NCI-H2029 treated with DMSO at 0.1 percent for 48 hours (cell line): Measurements from ENCODE around the gene PDCD1LG2.
"Not testable (repeated sequence)": the region's sequence is repeated elsewhere in the genome, so short reads cannot be mapped to it uniquely, and the experiment has no call there.

Experiments
- DNase-seq: peaks from one replicate; lab custom pipeline; 2025; lab: John Stamatoyannopoulos, UW

Gene PDCD1LG2

DNA sequence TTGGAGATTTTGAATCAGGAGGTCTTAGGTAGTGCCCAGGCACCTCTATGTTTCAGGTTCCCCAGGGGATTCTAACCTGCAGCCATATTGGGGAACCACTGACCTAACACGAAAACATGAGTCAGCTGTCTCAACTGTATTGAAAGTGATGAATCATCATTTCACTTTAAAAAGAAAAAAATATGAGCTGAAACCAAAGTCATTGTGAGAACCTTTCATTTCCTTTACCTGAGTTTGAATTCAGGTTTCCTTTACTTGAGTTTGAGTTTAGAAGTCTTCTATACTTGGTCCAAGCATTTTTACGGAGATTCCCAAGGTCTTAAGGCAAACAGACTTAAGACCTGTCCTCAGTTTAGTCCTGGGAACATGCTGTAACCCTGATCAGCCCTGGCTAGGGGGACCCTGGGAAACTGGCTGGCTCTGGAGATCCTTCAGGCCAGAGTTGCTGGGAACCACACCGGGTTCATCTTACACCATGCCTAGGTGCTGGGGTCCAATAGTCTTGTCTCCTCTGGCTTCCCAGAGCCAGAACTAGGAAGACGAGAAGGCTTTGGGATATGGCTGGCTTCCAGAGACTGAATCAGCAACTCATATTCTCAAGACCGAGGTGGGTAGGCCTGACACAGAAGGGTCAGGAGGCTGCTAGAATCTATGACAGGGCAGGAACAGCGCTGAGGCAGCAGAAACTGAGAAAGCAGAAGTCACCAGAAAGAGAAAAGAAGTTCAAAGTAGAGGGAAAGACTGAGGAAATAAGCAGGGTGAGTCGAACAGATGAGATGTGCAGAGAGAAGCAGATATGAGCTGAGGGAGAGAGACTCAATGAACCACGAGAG, 16.4 kb upstream of the PDCD1LG2 start:
- DNase-seq, result no peak

DNA sequence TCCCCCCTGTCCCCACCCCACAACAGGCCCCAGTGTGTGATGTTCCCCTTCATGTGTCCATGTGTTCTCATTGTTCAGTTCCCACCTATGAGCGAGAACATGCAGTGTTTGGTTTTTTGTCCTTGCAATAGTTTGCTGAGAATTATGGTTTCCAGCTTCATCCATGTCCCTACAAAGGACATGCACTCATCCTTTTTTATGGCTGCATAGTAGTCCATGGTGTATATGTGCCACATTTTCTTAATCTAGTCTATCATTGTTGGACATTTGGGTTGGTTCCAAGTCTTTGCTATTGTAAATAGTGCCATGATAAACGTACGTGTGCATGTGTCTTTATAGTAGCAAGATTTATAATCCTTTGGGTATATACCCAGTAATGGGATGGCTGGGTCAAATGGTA, 15.6 kb upstream of the PDCD1LG2 start:
- DNase-seq, result not testable (repeated sequence)

DNA sequence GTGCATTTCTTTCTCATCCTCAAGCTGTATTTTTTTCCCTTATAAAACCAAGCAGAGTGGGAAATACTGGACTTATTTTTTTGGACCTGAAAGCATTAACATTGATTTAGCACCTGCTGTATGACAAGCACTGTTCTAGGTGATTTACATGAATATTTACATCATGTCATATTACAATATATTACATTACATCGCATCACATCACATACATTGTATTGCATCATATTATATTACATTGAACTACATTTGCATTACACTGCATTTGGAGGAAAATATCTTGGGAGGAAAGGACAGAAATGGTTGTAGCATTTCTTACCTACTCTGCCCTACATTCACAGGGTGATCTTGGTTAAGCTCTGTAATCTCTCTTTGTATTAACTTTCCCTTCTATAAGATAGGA, 11.2 kb upstream of the PDCD1LG2 start:
- no peak for DNase-seq

DNA sequence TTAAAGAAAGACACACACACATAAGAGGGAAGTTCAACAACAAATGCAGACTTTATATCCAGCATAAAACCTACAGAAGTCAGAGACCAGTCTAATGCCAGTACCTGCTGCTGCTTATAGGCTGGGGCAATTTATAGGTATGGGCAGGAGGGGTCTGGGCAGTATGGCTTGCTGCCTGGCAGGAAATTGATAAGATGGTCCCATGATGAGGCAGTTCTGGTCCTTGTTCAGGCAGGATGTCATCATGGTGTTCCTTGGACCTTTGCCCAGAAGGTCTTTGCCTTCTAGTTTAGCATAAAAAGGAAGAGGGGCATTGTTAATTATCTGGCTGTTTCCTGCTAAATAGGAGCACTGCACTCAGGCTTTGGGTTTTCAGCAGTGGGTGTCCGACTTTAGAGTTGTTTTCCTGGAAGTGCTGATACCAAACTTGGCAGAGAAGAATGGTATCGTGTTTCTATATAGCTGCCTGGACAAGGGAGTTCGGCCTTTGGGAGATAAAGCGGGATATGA, 10.4 kb upstream of the PDCD1LG2 start:
- DNase-seq, result peak; percentile 13

DNA sequence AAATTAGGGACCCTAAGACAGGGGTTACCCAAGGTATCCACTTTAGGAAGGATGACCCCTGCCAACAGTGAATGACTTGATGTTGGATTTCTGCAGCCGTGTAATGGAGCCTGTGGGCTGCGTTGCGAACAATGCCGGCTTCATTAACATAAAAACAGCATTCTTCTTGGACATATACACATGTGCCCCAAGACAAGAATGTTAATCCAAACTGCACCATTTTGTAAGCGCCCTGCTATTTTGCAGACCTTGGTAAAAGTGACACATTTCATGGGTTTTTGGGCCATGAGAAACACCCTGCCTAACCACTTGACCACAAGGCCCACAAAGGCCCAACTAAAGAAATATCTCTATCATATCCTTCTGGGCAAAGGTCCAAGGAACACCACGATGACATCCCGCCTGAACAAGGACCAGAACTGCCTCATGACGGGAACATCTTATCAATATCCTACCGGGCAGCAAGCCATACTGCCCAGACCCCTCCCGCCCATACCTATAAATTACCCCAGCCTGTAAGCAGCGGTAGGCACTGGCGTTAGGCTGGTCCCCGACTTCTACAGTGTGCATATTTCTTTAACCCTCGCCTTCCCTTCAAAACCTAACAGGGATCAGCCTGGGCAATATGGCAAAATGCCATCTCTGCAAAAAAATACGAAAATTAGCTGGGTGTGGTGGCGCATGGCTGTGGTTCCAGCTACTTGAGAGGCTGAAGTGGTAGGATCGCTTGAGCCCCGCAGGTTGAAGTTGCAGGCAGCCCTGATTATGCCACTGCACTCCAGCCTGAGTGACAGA, 9.7 kb upstream of the PDCD1LG2 start:
- DNase-seq, result peak; percentile 33

DNA sequence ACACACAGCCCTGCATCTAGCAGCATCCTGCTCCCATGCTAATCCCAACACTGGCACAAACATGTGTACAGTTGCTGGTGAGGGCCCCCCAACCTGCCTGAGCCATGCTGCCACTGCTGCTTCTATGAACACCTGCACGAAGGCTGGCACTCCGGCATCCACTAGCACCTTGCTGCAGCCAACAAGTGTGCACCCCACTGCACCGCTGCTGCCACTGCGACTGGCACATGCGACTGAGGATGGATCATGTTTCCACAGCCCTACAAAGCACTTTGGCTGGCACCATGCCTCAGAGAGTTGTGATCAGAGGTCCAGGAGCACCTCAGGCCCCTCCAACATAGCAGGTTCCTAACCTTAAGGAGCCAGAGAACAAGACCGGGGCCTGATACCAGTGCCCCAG, 7.8 kb upstream of the PDCD1LG2 start:
- no peak for DNase-seq

DNA sequence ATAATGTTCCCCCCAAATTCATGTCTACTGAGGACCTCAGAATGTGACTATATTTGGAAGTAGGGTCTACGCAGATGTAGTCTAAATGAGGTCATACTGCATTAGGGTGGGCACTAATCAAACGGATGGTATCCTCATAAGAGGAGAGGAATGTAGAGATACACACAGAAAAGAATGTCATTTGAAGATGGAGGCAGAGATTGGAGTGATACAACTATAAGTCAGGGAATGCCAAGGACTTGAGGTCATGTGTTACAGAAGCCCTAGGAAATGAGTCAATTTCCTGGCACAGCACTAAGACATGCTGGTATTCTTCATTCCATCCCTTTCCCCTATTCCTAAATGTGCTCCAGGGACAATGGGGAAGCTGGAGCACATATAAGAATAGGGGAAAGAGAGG, 758 bp upstream of the PDCD1LG2 start:
- DNase-seq, result no peak

DNA sequence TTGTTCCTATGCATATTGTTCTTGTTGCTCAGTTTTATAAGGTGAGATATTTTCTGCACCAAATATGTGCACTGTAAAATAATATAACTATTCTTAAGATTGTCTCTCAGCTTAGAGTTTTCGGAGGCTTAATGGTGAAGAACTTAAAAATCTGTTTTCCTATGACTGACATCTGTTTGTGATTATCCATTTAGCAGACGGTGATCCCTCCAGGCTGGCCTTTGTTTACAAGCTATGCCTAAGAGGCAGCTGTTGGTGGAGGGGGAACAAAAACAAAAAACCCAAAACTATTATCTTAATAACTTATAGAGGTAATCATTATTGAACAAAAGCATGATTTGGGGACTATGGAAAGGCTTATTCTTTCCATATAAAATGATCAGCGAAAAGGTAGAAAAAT, 658 bp downstream of the PDCD1LG2 start:
- DNase-seq, result no peak

DNA sequence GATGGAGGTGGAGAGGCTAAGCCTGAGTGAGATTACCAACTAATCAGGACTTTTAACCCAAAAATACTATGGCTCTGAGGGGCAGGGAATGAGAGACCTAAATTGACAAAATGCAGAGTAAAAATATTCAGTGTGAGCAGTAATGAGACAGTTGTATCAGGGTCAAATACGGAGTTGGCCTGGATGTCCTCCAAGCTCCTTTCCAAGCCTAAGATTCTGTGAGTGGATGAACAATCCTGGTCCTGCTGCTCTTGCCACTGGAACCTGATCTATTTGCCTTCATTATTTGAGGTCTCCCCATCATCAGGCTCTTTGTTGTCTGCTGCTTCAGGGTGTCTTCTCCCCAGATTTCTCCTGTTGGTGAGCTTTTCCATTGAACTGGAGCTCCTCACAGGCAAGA, 1.1 kb downstream of the PDCD1LG2 start:
- no peak for DNase-seq

DNA sequence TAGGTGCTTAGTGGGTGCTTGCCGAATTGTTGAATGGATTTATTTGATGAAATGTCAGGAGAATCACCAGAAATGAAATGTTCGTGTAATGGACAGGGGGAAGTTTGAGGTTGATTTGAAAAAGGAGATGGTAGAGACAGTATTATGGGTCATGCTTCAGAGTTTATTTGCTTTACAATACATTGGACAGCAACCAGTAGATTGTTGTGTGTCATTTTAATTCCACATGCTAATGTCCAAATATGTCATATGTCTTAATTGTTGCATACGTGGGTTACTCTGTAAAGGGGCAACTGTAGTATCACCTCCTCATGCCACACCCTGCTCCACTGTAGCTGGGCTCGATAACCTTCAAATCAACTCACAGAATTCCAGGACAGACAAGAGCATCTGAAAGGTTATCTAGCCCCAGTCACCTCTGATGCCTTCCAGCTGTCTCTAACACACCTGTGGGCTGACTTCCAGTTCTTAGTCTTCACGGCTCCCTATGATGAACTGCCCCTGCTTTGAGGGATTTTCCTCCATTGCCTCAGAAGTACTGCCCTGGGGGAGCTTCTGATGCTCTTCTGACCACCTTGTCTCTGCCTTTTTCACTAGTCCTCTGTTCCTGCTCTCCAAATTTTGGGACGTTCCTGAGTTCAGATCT, 1.7 kb downstream of the PDCD1LG2 start:
- DNase-seq, result no peak

DNA sequence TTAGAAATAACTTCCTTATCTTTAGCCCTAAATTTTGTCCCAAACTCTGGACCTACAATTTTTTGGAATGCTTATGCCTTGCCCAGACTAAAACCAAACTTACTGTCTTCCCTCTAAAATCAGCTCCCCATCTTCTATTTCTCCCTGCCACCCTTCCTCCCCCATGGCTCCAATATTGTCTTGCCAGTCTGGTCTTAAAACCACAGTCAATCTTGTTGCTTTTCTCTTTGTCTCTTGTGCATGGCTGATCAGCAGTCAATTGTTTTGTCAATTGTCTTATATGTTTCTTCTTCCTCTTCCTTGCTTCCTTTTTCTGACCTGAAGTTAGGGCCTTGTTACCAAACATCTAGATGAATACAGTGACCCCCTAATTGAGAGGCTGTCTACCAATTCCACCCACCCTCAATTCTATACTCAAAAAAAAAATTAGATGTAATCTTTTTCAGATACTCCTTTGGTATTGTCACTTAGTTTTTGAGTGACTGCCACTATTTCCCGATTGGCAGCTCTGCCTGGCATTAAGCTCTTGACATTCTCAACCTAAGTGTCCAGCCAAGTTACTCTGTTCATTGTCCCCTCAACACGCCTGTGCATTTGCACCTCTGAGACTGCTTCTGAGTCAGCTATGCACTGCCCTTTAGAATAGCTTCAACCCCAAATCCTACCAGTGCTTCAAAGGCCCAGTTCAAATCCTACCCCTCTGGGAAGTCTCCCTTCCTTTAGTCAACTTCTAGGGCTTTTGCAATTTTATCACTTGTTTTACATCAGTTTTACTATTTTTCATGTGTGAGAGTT, 2.5 kb downstream of the PDCD1LG2 start:
- no peak for DNase-seq

DNA sequence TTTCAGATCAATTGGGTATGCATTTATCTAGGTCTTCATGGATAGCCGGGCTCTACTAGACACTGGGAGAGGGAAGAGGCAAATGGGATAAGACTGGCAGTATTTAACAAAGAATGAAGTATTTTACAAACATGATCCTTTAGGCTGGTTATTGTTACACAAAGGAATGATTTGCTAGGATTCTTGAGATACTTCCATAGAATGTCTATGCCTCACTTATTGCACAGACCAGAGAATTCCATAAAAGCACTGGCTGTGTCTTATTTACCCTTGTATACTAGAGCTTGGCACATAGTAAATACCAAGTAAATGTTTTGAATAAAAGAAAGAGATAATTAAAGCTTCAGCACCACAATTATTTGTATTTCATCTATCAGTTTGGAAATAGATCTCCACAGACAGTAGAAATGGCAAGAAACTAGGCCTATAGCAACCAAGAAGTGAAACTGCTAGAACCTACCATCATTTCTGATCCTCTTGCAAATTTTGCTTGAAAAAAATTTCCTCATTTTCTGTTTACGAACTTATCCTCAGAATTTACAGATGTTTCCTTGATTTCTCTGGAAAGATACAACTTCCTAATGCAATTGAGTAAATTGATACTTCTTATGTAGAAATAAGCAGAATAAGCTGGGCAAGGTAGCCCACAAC, 3.8 kb downstream of the PDCD1LG2 start:
- no peak for DNase-seq

DNA sequence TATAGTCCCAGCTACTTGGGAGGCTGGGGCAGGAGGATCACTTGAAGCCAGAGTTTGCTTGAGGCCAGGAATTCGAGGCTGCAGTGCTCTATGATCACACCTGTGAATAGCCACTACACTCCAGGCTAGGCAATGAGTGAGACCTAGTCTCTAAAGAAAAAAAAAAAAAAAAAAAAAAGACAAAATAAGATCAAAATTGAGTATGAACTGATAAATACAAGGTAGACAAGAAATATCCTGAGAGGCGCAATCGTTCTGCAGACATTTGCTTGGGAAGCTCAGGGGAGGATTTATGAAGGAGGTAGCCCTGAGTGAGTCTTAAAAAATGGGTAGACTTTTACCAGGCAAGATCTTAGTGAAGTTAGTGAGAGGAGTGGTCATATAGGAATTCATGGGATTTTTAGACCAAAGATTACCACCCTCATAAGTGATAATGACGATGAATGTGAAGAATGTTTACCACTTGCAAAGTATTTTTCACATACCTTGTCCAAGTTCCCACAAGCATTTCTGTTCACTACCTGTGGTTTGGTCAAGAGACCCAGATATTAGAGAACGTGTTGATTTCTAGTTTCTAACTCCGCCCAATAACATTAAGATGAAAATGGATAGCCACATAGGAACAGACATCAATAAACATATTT, 4.4 kb downstream of the PDCD1LG2 start:
- DNase-seq, result no peak

DNA sequence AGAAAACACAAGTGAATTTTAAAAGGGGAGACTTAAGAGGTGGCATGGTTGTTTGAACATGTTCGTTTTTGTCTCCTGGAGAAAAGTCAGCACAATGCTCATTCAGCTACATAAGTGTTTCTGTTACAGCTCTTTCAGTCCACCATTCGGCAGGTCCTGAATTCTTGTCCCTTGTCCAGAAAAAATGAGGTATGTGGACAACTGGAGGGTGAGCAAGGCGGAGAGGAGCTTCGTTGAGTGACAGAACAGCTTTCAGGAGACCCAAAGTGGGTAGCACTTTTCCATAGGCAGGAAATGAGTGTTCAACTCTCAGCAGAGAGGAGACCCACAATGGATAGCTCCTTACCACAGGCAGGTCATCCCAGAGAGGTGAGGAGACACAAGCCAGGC, 4.9 kb downstream of the PDCD1LG2 start:
- no peak for DNase-seq

DNA sequence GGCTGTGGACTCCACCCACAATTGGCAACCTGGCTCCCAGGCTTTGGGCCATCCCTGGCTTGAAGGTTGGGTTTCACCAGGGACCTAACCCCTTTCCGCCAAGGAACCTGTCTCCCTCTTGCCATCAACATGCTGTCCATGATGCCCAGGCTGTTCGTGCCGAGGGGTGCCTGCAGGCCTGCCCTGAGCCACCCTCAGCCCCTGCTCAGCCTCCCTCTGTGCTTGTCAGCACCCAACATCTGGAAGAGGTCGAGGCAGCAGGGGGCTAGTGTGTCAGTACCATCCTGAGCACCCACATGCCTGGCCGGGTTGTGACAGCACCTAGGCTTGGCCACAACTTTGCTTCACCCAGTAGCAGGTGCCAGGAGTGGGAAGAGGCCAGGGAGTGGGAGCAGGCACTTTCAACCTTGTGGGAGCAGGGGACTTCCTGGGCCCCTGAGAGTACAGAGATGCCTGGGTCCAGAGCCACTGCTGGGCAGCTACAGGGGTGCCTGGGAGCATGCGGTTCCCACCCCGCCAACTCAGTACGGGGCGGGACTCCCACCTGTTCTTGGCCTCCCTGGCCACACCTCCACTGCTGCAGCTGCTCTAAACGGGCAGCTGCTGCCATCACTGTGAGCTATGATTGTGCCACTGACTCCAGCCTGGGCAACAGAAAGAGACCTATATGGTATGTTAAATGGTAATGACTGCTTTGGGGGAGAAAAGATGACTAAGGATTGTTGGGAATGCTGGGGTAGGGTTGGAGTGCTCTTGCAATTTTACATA, 6.3 kb downstream of the PDCD1LG2 start:
- DNase-seq, result no peak

DNA sequence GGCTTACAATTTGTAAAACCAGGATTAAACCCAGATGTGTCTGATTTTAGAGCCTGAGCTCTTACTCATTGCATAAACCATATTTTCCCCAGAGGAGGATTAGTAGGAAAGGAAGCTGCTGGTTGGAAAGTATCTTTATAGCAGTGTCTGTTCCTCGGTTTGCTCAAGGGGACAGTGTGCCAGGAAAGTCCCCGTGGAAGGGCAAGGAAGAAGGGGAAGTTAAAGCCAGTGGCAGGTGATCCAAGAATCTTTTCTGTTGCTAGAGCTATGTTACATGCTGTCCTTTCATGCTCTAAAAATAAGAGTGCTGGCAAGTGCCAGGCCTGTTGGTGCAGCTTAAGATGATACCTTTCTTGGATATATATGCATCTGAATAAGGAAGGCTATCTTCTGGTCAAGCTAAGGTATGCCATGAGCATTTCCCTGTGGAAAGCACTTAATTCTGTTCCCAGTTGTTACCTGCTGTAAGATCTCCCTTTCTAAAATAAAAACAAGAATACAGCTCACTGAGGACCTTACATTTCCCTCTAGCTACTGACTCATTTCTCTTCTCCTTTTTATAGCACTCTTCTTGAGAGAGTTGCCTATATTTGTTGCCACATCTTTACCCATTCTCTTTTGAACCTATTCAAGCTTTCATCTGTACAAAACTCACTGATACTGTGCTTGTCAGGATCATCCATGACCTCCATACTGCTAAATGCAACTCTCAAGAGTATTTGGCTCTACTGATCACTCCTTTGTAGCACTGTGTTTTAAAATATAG, 8.0 kb downstream of the PDCD1LG2 start:
- no peak for DNase-seq

DNA sequence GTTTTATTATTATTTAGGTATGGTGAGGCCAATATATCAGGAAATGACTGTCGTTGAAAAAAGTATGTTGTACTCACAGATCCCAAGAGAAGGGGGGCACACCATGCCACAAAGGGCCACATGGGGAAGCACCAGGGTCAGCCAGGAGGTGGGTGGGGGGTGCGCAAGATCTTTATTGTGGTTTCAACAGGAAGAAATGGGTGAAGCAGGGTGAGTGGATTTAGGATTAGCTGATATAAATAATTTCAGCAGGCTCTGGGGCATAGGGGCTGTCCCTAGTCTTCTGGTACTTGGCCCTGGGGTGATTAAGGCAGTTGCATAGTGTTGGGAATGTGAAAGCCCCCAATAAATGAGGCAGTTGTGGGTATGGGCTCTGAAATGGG, 8.6 kb downstream of the PDCD1LG2 start:
- no peak for DNase-seq

DNA sequence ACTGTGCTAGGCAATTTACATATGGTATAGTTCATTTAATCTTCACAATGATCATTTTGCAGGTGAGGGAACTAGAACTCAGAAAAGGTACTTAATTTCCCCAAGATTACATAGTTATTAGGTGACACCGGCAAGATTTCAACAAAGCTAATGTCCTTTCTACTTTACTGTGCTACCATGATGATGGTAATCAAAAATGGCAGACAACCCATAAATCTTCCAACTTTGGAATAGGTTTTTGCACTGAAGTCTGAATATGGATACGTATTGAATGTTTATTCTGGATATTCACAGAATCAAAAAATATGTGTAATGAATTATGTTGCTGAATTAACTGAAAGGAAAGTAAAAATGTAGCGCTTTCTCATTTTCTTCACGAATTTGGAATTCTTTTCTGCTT, 13.8 kb downstream of the PDCD1LG2 start:
- DNase-seq, result no peak

DNA sequence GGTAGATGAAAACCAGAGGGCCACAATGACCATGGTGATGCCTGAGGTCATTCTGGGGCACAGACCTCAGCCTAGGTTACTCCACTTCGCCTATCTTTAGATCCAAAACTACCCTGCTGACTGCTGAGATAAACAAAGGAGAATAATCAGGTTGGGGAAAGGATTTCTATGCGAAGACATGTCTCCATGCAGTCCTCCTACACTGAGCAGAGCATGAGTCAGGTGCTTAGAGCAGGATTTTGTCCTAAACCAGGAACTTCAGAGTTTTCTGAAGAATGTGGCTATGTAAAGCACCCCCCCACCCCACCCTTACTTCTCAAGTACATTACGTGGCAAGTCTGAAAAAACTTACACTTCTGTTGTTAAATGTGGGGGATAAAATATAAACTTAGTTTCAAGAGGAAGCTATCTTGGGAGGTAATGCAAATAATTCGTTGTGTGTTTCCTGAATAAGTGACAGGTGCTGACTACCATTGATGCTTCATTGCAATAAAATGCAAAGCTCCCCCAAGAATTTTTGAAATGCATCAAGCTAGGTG, 19.4 kb downstream of the PDCD1LG2 start:
- DNase-seq, result no peak
